Endothelial cell (in vitro differentiated cells): Measurements from ENCODE around the gene ANAPC2. TPM values are rescaled to one million over a fixed set of nuclear protein-coding genes. Genes with fewer than 3 reads are reported as not detected.

ENCODE experiments used
- DNase-seq: peaks from one replicate; pipeline ENCODE4 v3.0.0; 2021; ENCODE audit warnings: low spot score
- H3K27ac Mint-ChIP-seq: one replicate; pipeline ENCODE4 v1.8.0; 2021; ENCODE audit warnings: mixed read lengths, inconsistent platforms; ENCODE audit not compliant: unreplicated experiment
- H3K27me3 Mint-ChIP-seq: one replicate; pipeline ENCODE4 v1.8.0; 2021; ENCODE audit warnings: mild to moderate bottlenecking, moderate library complexity, mixed read lengths, inconsistent platforms; ENCODE audit not compliant: unreplicated experiment
- H3K36me3 Mint-ChIP-seq: one replicate; pipeline ENCODE4 v1.8.0; 2021; ENCODE audit warnings: mild to moderate bottlenecking, low read depth, mixed read lengths, inconsistent platforms; ENCODE audit not compliant: unreplicated experiment
- H3K4me1 Mint-ChIP-seq: one replicate; pipeline ENCODE4 v1.8.0; 2021; ENCODE audit warnings: mild to moderate bottlenecking, mixed read lengths, inconsistent platforms; ENCODE audit not compliant: unreplicated experiment
- H3K4me3 Mint-ChIP-seq: one replicate; pipeline ENCODE4 v1.8.0; 2021; ENCODE audit warnings: mild to moderate bottlenecking, mixed read lengths, inconsistent platforms; ENCODE audit not compliant: unreplicated experiment
- H3K9me3 Mint-ChIP-seq: one replicate; pipeline ENCODE4 v1.8.0; 2021; ENCODE audit warnings: mixed read lengths, inconsistent platforms; ENCODE audit not compliant: unreplicated experiment
- total RNA-seq: library from RNA; stranded (reverse); fragmentation: NEBNext Ultra II Directional; extraction: Animal tissue kit (Norgen Biotek cat#: 25700); gene quantifications from one replicate; pipeline ENCODE4 v1.2.1, GENCODE V29; 2021; ENCODE audit not compliant: unreplicated experiment
- TF ChIP-seq, protein P1 (sequence below): fragments of 200-600 bp; sonication (generic); IDR thresholded peaks from one replicate; pipeline ENCODE4 v1.5.0; 2021; ENCODE audit warnings: antibody characterized with exemption; ENCODE audit not compliant: unreplicated experiment

The ANAPC2 gene
- total RNA-seq, 1 donor from 2014 or later = 76.8 TPM

DNA sequence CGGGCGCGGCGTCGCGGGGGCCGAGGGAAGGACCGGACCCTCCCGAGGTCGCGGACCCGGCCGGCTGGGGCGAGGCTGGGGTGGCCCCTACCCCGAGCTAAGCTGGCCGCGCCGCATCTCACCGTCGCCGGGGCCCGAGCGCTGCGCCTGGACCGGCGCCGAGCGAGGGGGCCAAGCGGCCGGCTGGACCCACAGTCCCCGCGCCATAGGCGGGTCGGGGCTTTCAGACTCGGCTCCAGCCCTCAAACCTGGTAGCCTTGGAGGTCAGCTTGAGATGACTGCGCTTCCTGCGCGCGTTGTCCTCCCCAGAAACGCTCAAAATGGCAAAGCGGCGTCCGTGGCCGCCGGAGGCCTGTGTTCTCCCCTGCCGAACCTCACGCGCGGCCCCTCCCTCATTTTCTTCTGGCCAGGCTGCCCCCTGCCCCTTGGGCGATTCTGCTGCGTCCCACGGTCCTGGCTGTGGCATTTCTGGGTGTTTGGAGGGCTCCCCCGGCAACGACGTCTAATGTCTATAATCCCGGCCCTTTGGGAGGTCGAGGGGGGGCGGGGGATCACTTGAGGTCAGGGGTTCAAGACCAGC, 58.1 kb downstream of the ANAPC2 start:
- peaks cover 5% of the 10 kb centered on the region for H3K27me3 Mint-ChIP-seq
- peak overlapping the region; percentile 93 for H3K4me3 Mint-ChIP-seq
- H3K36me3 Mint-ChIP-seq = no peaks in the 10 kb centered on the region
- DNase-seq = no peak
- TF ChIP-seq, protein P1, sequence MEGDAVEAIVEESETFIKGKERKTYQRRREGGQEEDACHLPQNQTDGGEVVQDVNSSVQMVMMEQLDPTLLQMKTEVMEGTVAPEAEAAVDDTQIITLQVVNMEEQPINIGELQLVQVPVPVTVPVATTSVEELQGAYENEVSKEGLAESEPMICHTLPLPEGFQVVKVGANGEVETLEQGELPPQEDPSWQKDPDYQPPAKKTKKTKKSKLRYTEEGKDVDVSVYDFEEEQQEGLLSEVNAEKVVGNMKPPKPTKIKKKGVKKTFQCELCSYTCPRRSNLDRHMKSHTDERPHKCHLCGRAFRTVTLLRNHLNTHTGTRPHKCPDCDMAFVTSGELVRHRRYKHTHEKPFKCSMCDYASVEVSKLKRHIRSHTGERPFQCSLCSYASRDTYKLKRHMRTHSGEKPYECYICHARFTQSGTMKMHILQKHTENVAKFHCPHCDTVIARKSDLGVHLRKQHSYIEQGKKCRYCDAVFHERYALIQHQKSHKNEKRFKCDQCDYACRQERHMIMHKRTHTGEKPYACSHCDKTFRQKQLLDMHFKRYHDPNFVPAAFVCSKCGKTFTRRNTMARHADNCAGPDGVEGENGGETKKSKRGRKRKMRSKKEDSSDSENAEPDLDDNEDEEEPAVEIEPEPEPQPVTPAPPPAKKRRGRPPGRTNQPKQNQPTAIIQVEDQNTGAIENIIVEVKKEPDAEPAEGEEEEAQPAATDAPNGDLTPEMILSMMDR = no peak
- peaks cover 21% of the 10 kb centered on the region for H3K4me1 Mint-ChIP-seq
- H3K27ac Mint-ChIP-seq = no peak overlapping the region
- no peaks in the 10 kb centered on the region for H3K9me3 Mint-ChIP-seq

DNA sequence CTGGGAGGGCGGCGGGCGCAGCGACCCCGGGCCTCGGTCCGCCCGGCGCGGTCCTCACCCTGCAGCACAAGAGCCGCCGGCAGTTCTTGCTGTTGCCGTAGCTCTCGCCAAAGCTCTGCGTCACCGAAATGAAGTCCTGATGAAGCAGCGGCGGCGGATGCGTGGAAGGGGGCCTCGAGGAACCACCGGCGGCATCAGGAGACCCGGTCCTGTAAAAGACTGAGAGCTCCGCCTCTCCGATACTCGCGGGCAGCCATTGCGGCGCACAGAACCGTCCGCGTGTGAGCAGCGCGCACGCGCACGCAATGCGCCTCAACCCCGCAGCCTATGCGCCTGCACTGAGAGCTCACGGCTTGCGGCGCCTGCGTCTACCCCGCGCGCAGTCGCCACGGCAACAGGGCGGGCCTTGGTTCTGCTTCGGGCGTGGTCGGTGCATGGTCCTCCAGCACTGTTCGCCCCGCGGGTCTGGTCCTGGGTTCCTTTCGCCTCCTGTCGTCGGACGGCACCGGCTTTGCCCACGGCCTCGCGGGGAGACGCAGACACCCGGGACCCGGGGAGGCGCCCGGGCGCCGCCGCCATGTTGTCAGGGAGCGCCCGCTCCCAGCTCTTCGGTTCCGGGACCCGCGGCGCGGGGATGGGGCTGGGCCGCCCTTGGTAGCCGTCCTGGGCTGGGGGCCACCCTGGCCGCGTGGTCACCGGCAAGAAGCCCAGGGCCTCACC, 58.7 kb downstream of the ANAPC2 start:
- peak; percentile 83 for DNase-seq
- TF ChIP-seq, protein P1 = no peak
- Mint-ChIP-seq H3K27ac (no peak overlapping the region), H3K4me1 (peaks cover 21% of the 10 kb centered on the region), H3K9me3 (no peaks in the 10 kb centered on the region), H3K27me3 (peaks cover 5% of the 10 kb centered on the region), H3K4me3 (peak overlapping the region; percentile 89), H3K36me3 (no peaks in the 10 kb centered on the region)

DNA sequence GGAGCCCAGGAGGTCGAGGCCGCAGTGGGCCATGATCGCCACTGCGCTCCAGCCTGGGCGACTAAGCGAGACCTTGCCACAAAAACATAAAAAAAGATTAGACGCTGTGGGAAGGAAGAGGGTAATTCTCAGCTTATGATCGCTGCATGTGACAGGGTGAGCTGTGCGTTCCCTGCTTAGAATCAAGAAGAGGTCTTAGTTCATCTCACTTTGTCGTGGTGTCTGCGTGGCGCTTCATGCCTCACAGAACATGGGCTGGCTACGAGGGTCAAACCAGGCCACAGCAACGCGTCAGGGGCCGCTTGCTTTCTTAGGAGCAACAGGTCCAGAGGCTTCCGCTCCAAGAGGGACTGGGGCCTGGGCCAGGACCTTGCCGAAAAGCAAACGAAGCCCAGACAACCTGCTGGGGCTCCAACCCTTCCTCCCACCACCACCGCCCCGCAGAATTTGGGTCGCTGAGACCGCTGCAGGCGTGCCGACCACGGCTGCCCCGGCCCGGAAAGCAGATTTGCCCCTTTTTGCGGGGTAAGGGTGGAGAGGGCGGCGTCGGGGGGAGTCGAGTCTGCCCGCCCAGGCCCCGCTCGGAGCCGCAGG, 59.4 kb downstream of the ANAPC2 start:
- H3K4me1 Mint-ChIP-seq = peaks cover 21% of the 10 kb centered on the region

DNA sequence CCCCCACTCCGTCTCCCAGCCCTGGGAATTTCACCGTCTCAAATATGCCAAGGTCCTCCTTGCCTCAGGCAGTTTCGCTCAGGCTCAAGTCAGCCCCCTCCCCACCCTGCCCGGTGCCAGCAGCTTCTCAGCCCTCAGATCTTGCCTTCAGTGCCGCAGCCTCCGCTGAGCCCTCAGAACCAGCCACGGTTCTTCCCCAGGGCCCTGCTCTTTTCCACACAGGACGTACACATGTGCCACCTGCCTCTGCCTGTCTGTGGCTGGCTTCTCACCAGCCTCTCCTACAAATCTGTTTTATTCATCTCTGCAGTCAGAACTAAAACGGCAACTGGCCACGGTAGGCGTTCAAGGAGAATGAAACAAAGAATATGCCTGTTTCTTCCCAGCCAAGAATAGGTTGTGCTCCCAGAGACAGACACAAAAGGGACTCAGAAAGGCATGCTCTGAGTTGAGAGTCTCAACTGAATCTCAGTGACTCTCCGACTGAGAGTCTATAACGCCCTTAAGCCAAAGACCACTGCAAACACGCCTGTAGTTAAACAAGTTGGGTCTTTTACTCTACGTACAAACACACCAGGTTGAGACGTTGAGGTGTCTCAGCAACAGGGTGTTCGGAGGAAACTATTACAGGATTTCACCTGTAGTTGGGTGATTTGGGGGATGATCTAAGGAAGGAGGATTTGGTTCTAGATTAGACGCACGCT, 60.0 kb downstream of the ANAPC2 start:
- peak overlapping the region; percentile 70 for H3K27ac Mint-ChIP-seq
- peak overlapping the region; percentile 89 for H3K4me3 Mint-ChIP-seq
- H3K36me3 Mint-ChIP-seq = no peaks in the 10 kb centered on the region
- peaks cover 21% of the 10 kb centered on the region for H3K4me1 Mint-ChIP-seq
- no peaks in the 10 kb centered on the region for H3K9me3 Mint-ChIP-seq
- TF ChIP-seq, protein P1 = no peak
- DNase-seq = no peak
- peaks cover 5% of the 10 kb centered on the region for H3K27me3 Mint-ChIP-seq

More for the DNA sequence above, 59.4 kb downstream of the ANAPC2 start:
- TF ChIP-seq, protein P1 = no peak
- H3K27ac Mint-ChIP-seq = peak overlapping the region; percentile 70
- no peaks in the 10 kb centered on the region for H3K36me3 Mint-ChIP-seq
- DNase-seq = no peak
- no peaks in the 10 kb centered on the region for H3K9me3 Mint-ChIP-seq
- H3K4me3 Mint-ChIP-seq = peak overlapping the region; percentile 89
- peaks cover 5% of the 10 kb centered on the region for H3K27me3 Mint-ChIP-seq
